HEK293 (cell line): ENCODE results near the gene ITGB8.

Experiments used
- CTCF ChIP-seq: fragments of 450-650 bp; formaldehyde crosslinking; IDR thresholded peaks from 2 replicates; pipeline ENCODE4 v1.5.1; 2016; ENCODE audit warnings: missing biosample characterization, missing genetic modification characterization
- ZBTB6 ChIP-seq: fragments of 450-650 bp; formaldehyde crosslinking; IDR thresholded peaks from 2 replicates; pipeline ENCODE4 v1.5.1; 2017; ENCODE audit warnings: missing biosample characterization, missing genetic modification characterization
- ZBTB7A ChIP-seq: fragments of 450-650 bp; formaldehyde crosslinking; IDR thresholded peaks from 2 replicates; pipeline ENCODE4 v1.5.1; 2016; ENCODE audit warnings: low read depth, missing biosample characterization, missing genetic modification characterization
- ZFP3 ChIP-seq: fragments of 450-650 bp; formaldehyde crosslinking; IDR thresholded peaks from 2 replicates; pipeline ENCODE4 v1.5.1; 2016; ENCODE audit warnings: low read depth, missing biosample characterization, missing genetic modification characterization
- ZNF202 ChIP-seq: fragments of 450-650 bp; formaldehyde crosslinking; IDR thresholded peaks from 2 replicates; pipeline ENCODE4 v1.5.1; 2016; ENCODE audit warnings: missing biosample characterization, missing genetic modification characterization, borderline replicate concordance
- ZNF211 ChIP-seq: fragments of 450-650 bp; formaldehyde crosslinking; IDR thresholded peaks from 2 replicates; pipeline ENCODE4 v1.5.1; 2016; ENCODE audit warnings: low read depth, missing biosample characterization, missing genetic modification characterization
- ZNF335 ChIP-seq: fragments of 450-650 bp; formaldehyde crosslinking; conservative IDR thresholded peaks from 2 replicates; pipeline ENCODE4 v1.5.1; 2016; ENCODE audit warnings: missing biosample characterization, missing genetic modification characterization
- ZNF37A ChIP-seq: fragments of 450-650 bp; IDR thresholded peaks from 2 replicates; pipeline ENCODE4 v1.5.1; 2018; ENCODE audit warnings: missing biosample characterization, missing genetic modification characterization
- ZNF398 ChIP-seq: fragments of 450-650 bp; formaldehyde crosslinking; IDR thresholded peaks from 2 replicates; pipeline ENCODE4 v1.5.1; 2017; ENCODE audit warnings: missing biosample characterization, missing genetic modification characterization
- ZNF530 ChIP-seq: fragments of 450-650 bp; formaldehyde crosslinking; IDR thresholded peaks from 2 replicates; pipeline ENCODE4 v1.5.1; 2016; ENCODE audit warnings: low read depth, missing biosample characterization, missing genetic modification characterization
- TF ChIP-seq, protein P1 (sequence below): fragments of 450-650 bp; formaldehyde crosslinking; optimal IDR thresholded peaks from 2 replicates; pipeline ENCODE3; 2016; ENCODE audit warnings: missing biosample characterization, mild to moderate bottlenecking, missing genetic modification characterization

- no peak for TF ChIP-seq CTCF
- no peak for TF ChIP-seq ZNF530
- TF ChIP-seq ZFP3 (tag by site-specific recombination) = no peak
- TF ChIP-seq ZBTB7A = no peak
- no peak for TF ChIP-seq ZNF37A
- TF ChIP-seq ZNF335 (tag by site-specific recombination) = no peak
- TF ChIP-seq, protein P1, sequence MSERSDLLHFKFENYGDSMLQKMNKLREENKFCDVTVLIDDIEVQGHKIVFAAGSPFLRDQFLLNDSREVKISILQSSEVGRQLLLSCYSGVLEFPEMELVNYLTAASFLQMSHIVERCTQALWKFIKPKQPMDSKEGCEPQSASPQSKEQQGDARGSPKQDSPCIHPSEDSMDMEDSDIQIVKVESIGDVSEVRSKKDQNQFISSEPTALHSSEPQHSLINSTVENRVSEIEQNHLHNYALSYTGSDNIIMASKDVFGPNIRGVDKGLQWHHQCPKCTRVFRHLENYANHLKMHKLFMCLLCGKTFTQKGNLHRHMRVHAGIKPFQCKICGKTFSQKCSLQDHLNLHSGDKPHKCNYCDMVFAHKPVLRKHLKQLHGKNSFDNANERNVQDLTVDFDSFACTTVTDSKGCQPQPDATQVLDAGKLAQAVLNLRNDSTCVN (tag by site-specific recombination) = no peak
- no peak for TF ChIP-seq ZNF202
- no peak for TF ChIP-seq ZBTB6 (tag by site-specific recombination)
- no peak for TF ChIP-seq ZNF398 (tag by site-specific recombination)
- no peak for TF ChIP-seq ZNF211 (tag by site-specific recombination)
Measured at GRCh38 chr7:20296444-20296843, 34.3 kb upstream of the ITGB8 start.
